ENCODE results near the gene FYCO1. TPM values are rescaled to one million over a fixed set of nuclear protein-coding genes. Genes with fewer than 3 reads are reported as not detected.

Gene FYCO1
- total and polyA plus RNA-seq, 8 donors = 19.0 to 42.7 (median 20.4) TPM

- peak in 3 of 4 donors; percentile 39 to 76 (median 71) for DNase-seq
- no peak overlapping the region for H3K4me3 ChIP-seq
- no peak for TF ChIP-seq CTCF (IDR thresholded peaks at IDR 0.05)
- H3K27me3 ChIP-seq = no peaks in the 10 kb centered on the region
- peak overlapping the region; percentile 36 to 54 for H3K27ac ChIP-seq
- no peaks in the 10 kb centered on the region for H3K9me3 ChIP-seq
- H3K4me1 ChIP-seq = peaks cover 0 to 43% of the 10 kb centered on the region in 2 donors
- peaks cover 0 to 75% of the 10 kb centered on the region in 2 donors for H3K36me3 ChIP-seq
- intact Hi-C loops (cut with DNase I) = no loop called here
- ATAC-seq = peak; percentile 83
Measured at GRCh38 chr3:45978006-45978761, 17.4 kb downstream of the FYCO1 start.

- Histone ChIP-seq H3K4me1 (peaks cover 12 to 59% of the 10 kb centered on the region in 2 donors), H3K9me3 (no peaks in the 10 kb centered on the region), H3K27me3 (no peaks in the 10 kb centered on the region), H3K4me3 (no peak overlapping the region), H3K27ac (peak overlapping the region in 1 of 2 donors; percentile 29), H3K36me3 (peaks cover 0 to 63% of the 10 kb centered on the region in 2 donors)
- no peak for TF ChIP-seq CTCF (IDR thresholded peaks at IDR 0.05)
- ATAC-seq (no peak), DNase-seq (no peak)
- intact Hi-C loops (cut with DNase I) = no loop called here
Measured at GRCh38 chr3:45976191-45977091, 19.2 kb downstream of the FYCO1 start.

GRCh38 chr3:45975686-45976085 is 19.9 kb downstream of the FYCO1 start:
- H3K4me3 ChIP-seq = no peak overlapping the region
- peaks cover 12 to 60% of the 10 kb centered on the region in 2 donors for H3K4me1 ChIP-seq
- no peaks in the 10 kb centered on the region for H3K9me3 ChIP-seq
- peaks cover 0 to 55% of the 10 kb centered on the region in 2 donors for H3K36me3 ChIP-seq
- peak overlapping the region in 1 of 2 donors; percentile 29 for H3K27ac ChIP-seq
- ATAC-seq = no peak
- intact Hi-C loops (cut with DNase I) = no loop called here
- TF ChIP-seq CTCF (IDR thresholded peaks at IDR 0.05) = no peak
- DNase-seq = no peak
- no peaks in the 10 kb centered on the region for H3K27me3 ChIP-seq

- intact Hi-C loops (cut with DNase I) = no loop called here
- no peak for ATAC-seq
- Histone ChIP-seq H3K4me1 (peaks cover 12 to 51% of the 10 kb centered on the region in 2 donors), H3K36me3 (peaks cover 0 to 52% of the 10 kb centered on the region in 2 donors), H3K27me3 (no peaks in the 10 kb centered on the region), H3K4me3 (no peak overlapping the region), H3K9me3 (no peaks in the 10 kb centered on the region), H3K27ac (no peak overlapping the region)
- TF ChIP-seq CTCF (IDR thresholded peaks at IDR 0.05) = no peak
- DNase-seq = no peak
Measured at GRCh38 chr3:45974686-45975085, 20.9 kb downstream of the FYCO1 start.

All from left lung (tissue), 10 donors.